Esophagus squamous epithelium (tissue), 4 donors: ENCODE measurements around the gene GRIPAP1.

ENCODE experiments used
- CTCF ChIP-seq, 6 experiments: fragments of 450-650 bp in 4 of 6; fragments of 200-600 bp in 2 of 6; sonication (generic) in 2 of 6; IDR thresholded peaks; one replicate each; pipeline ENCODE4 v1.5.1; 2016 to 2019; ENCODE audit warnings: antibody characterized with exemption in 6 of 6, mild to moderate bottlenecking in 4 of 6, moderate library complexity in 4 of 6
- POLR2A ChIP-seq, 4 donors: fragments of 450-650 bp; IDR thresholded peaks; one replicate each; pipeline ENCODE4 v1.6.1; 2017; ENCODE audit warnings: antibody characterized with exemption in 4 of 4, mild to moderate bottlenecking in 4 of 4, moderate library complexity in 3 of 4

- TF ChIP-seq CTCF (IDR thresholded peaks at IDR 0.05) (no peak), POLR2A (IDR thresholded peaks at IDR 0.05) (no peak)
Observed at GRCh38 chrX:49029876-49030275, 27.8 kb upstream of the GRIPAP1 start.
